Measurements from ENCODE around the gene KCTD15. TPM values are rescaled to one million over a fixed set of nuclear protein-coding genes. Genes with fewer than 3 reads are reported as not detected.

The KCTD15 gene
- total RNA-seq, 4 donors from 2014 or later: 23.8 to 149 (median 51.8) TPM

GRCh38 chr19:33865306-33865705, 68.6 kb downstream of the KCTD15 start:
- no peak for DNase-seq
- Histone ChIP-seq H3K4me1 (no peaks in the 10 kb centered on the region), H3K4me3 (no peak overlapping the region), H3K36me3 (no peaks in the 10 kb centered on the region), H3K9me3 (no peaks in the 10 kb centered on the region), H3K27me3 (no peaks in the 10 kb centered on the region), H3K27ac (no peak overlapping the region)
- intact Hi-C loops (cut with DNase I; ENCODE audit: low total_unique reads): no loop called here
- TF ChIP-seq POLR2A (IDR thresholded peaks at IDR 0.05): no peak
- TF ChIP-seq CTCF (IDR thresholded peaks at IDR 0.05): no peak

Other genes starting within 250 kb of the KCTD15 start
- gene CHST8, start 174.9 kb upstream of the KCTD15 start, total RNA-seq: under 1 TPM in 3 of 4 donors, not detected in 1; 0.26 to 0.95 (median 0.69) TPM